ENCODE measurements around the gene COL5A1.

Gene COL5A1

GRCh38 chr9:134679616-134680392 is 38.2 kb downstream of the COL5A1 start:
- no peak for TF ChIP-seq TAF1 (IDR thresholded peaks at IDR 0.05; ENCODE audit: borderline replicate concordance, insufficient read depth, low read length)

GRCh38 chr9:134680393-134681060 is 38.9 kb downstream of the COL5A1 start:
- TF ChIP-seq POLR2AphosphoS5 (IDR thresholded peaks at IDR 0.05; ENCODE audit: low read depth, low read length) = no peak

DNA sequence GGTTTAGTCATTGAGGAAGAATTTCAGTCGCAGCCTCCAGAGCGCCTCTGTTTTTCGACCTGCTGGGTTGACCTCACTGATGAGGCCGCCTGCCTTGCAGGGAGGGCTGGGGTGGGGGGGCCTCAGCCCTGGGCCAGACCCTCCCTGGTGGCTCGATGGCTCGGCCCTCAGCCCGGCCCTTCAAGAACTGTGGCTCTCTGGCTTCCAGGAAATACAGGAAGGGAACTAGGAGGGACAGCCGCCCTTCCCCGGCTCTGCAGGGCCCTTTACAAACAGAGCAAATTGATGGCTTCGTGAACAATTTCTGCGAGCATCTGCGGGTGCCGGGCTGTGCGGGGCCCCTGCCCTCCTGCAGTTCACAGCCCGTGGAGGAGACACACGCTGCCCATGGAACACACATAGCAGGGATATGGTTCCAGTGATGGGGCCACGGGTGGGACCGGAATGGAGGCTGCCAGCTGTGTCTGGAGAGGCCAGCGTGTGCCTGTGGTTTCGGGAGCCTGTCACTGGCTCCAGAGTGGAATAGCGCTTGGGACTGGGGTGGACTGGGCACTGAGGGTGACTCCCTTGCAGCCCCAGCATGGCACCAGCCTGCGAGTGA is 39.6 kb downstream of the COL5A1 start:
- TF ChIP-seq REST (IDR thresholded peaks at IDR 0.05; ENCODE audit: insufficient read depth in 1 of 2, low read depth in 2 of 2, low read length in 2 of 2) = no peak
- no peak for TF ChIP-seq SIN3A (IDR thresholded peaks at IDR 0.05; ENCODE audit: borderline replicate concordance, insufficient read depth, low read length)
- no peak for TF ChIP-seq POLR2AphosphoS5 (IDR thresholded peaks at IDR 0.05; ENCODE audit: low read depth, low read length)
- TF ChIP-seq FOXP2 (optimal IDR thresholded peaks at IDR 0.05; ENCODE audit: borderline replicate concordance, extremely low read depth, extremely low read length, insufficient read depth) = no peak
- no peak for TF ChIP-seq TAF1 (IDR thresholded peaks at IDR 0.05; ENCODE audit: borderline replicate concordance, insufficient read depth, low read length)

DNA sequence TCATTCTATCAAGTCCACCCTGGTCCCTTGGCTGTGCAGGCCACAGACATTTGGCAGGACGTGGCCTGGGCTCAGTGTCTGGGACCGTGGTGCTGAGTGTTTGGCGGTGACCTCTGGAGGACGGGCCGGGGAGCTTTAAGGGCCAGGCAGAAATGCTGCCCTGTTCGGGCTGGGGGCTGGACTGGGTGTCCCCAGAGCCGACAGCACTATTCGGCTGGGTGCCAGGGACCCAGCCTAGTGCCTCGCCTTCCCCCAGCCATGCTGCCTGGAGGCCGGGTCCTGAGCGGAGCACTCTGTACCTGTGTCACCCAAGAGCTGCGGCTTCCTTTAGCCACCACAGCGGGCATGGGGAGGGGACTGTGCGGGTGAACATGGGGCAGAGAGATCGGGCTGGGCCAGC is 40.4 kb downstream of the COL5A1 start:
- TF ChIP-seq FOXP2 (optimal IDR thresholded peaks at IDR 0.05; ENCODE audit: borderline replicate concordance, extremely low read depth, extremely low read length, insufficient read depth) (no peak), TAF1 (IDR thresholded peaks at IDR 0.05; ENCODE audit: borderline replicate concordance, insufficient read depth, low read length) (no peak), REST (IDR thresholded peaks at IDR 0.05; ENCODE audit: insufficient read depth in 1 of 2, low read depth in 2 of 2, low read length in 2 of 2) (no peak), SIN3A (IDR thresholded peaks at IDR 0.05; ENCODE audit: borderline replicate concordance, insufficient read depth, low read length) (no peak), POLR2AphosphoS5 (IDR thresholded peaks at IDR 0.05; ENCODE audit: low read depth, low read length) (no peak)

GRCh38 chr9:134682651-134683364 is 41.2 kb downstream of the COL5A1 start:
- TF ChIP-seq REST (IDR thresholded peaks at IDR 0.05; ENCODE audit: insufficient read depth in 1 of 2, low read depth in 2 of 2, low read length in 2 of 2) = no peak
- TF ChIP-seq SIN3A (IDR thresholded peaks at IDR 0.05; ENCODE audit: borderline replicate concordance, insufficient read depth, low read length) = no peak
- no peak for TF ChIP-seq TAF1 (IDR thresholded peaks at IDR 0.05; ENCODE audit: borderline replicate concordance, insufficient read depth, low read length)
- no peak for TF ChIP-seq POLR2AphosphoS5 (IDR thresholded peaks at IDR 0.05; ENCODE audit: low read depth, low read length)
- no peak for TF ChIP-seq FOXP2 (optimal IDR thresholded peaks at IDR 0.05; ENCODE audit: borderline replicate concordance, extremely low read depth, extremely low read length, insufficient read depth)

Measured in PFSK-1 (cell line).